Measurements from ENCODE around the gene CDK5R2. TPM values are rescaled to one million over a fixed set of nuclear protein-coding genes. Genes with fewer than 3 reads are reported as not detected.

Gene CDK5R2
- total RNA-seq, 1 donor from 2014 or later, result 46.1 TPM

DNA sequence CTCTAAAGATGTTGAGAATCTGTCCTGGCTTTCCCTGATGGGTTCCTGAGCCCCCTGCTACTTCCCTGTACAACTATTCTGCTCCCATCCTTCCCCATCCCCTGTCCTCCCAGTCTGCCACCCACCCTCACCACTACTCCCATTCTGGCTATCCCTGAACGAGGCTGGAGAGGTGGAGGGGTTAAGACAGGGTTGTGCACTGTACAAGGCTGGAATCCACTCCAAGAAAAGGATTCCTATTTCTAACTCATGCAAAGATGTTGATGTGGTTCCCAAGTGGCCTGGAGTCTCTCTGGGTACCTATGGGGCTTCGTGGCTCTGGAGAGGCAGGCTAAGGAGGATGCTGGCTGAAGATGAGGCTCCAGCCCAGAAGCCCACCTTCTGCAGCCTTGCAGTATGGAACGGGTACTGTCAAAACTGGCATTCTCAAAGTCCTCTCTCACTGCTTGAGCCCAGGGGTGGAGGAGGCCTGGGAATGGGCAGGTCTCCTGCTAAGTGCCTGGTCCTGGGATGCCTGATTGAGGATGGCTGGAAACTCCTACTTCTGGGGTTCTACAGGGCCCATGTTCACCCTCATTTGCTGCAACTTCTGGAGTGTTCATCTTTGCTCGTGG lies 26.8 kb downstream of the CDK5R2 start:
- TF ChIP-seq, protein P1, sequence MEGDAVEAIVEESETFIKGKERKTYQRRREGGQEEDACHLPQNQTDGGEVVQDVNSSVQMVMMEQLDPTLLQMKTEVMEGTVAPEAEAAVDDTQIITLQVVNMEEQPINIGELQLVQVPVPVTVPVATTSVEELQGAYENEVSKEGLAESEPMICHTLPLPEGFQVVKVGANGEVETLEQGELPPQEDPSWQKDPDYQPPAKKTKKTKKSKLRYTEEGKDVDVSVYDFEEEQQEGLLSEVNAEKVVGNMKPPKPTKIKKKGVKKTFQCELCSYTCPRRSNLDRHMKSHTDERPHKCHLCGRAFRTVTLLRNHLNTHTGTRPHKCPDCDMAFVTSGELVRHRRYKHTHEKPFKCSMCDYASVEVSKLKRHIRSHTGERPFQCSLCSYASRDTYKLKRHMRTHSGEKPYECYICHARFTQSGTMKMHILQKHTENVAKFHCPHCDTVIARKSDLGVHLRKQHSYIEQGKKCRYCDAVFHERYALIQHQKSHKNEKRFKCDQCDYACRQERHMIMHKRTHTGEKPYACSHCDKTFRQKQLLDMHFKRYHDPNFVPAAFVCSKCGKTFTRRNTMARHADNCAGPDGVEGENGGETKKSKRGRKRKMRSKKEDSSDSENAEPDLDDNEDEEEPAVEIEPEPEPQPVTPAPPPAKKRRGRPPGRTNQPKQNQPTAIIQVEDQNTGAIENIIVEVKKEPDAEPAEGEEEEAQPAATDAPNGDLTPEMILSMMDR (IDR thresholded peaks at IDR 0.05; ENCODE audit: partially characterized antibody, unreplicated experiment), result no peak
- Mint-ChIP-seq H3K4me1 (ENCODE audit: low read depth, unreplicated experiment) (peaks cover 3% of the 10 kb centered on the region), H3K36me3 (ENCODE audit: unreplicated experiment) (no peaks in the 10 kb centered on the region), H3K4me3 (ENCODE audit: unreplicated experiment) (peak overlapping the region; percentile 46), H3K27me3 (ENCODE audit: unreplicated experiment) (peaks cover 46% of the 10 kb centered on the region), H3K9me3 (ENCODE audit: unreplicated experiment) (peaks cover 4% of the 10 kb centered on the region), H3K27ac (ENCODE audit: unreplicated experiment) (no peak overlapping the region)
- DNase-seq, result no peak

DNA sequence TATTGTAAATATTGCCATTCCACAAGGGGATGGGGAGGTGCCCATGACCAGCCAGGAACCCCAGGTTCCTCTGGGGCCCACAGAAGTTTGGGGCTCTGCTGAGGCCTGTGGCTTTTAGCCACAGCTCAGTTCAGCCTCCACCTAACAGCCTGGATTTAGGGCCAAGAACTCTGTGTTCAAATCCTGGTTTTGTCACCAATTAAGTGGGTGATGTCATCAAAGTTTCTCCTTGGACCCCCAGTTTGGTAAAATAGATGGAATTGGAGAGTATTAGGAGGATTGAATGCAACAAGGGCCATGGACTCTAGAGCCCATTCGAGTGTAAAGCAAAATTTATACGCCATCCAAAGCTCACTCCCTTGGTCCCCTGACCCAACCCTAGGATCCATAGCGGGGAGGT lies 28.7 kb downstream of the CDK5R2 start:
- H3K27me3 Mint-ChIP-seq (ENCODE audit: unreplicated experiment), result peaks cover 54% of the 10 kb centered on the region
- no peaks in the 10 kb centered on the region for H3K36me3 Mint-ChIP-seq (ENCODE audit: unreplicated experiment)

DNA sequence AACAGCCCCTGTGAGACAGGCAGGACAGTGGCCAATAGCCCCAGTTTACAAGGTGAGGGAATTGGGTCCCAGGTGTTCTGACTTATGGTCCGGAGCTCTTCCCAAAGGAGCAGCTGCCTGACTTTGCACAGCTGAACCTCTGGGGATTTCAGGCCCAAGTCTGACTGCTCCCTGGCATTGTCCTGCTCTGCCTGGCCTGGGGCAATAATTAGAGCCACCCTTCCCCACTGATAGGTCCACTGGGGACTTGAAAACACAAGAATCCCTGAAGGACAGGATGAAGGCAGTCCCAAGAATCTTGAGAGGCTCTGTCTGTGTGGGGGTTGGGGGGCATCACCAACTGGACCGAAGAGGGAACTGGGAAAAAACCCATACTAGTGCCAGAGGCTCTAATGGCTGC lies 29.2 kb downstream of the CDK5R2 start:
- peaks cover 49% of the 10 kb centered on the region for H3K27me3 Mint-ChIP-seq (ENCODE audit: unreplicated experiment)
- H3K9me3 Mint-ChIP-seq (ENCODE audit: unreplicated experiment), result peaks cover 2% of the 10 kb centered on the region
- H3K4me3 Mint-ChIP-seq (ENCODE audit: unreplicated experiment), result no peak overlapping the region
- TF ChIP-seq, protein P1 (IDR thresholded peaks at IDR 0.05; ENCODE audit: partially characterized antibody, unreplicated experiment), result no peak
- DNase-seq, result no peak
- H3K4me1 Mint-ChIP-seq (ENCODE audit: low read depth, unreplicated experiment), result peaks cover 2% of the 10 kb centered on the region
- H3K36me3 Mint-ChIP-seq (ENCODE audit: unreplicated experiment), result no peaks in the 10 kb centered on the region
- H3K27ac Mint-ChIP-seq (ENCODE audit: unreplicated experiment), result no peak overlapping the region

More for the DNA sequence above, 28.7 kb downstream of the CDK5R2 start:
- Mint-ChIP-seq H3K4me1 (ENCODE audit: low read depth, unreplicated experiment) (peaks cover 2% of the 10 kb centered on the region), H3K4me3 (ENCODE audit: unreplicated experiment) (no peak overlapping the region), H3K9me3 (ENCODE audit: unreplicated experiment) (peaks cover 2% of the 10 kb centered on the region), H3K27ac (ENCODE audit: unreplicated experiment) (no peak overlapping the region)
- TF ChIP-seq, protein P1 (IDR thresholded peaks at IDR 0.05; ENCODE audit: partially characterized antibody, unreplicated experiment), result no peak
- DNase-seq, result no peak

DNA sequence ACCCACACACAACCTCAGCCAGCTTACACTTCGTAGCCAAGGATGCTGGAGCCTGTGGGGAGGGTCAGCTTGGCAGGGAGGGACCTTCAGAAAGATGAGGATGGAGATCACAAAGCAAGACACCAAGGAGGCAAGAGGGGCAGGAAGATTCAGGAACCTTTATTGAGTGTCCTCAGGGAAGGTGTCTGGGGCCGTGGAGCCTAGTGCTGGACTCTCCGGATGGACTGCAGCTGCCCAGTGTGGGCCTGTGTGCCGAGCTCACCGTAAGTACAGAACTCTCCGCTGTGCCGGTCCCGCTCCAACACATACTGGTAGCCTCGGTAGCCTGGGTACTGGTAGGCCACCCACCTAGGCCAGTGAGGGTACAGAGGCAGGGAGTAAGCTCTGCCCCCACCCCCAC lies 30.6 kb downstream of the CDK5R2 start:
- H3K27me3 Mint-ChIP-seq (ENCODE audit: unreplicated experiment), result peaks cover 48% of the 10 kb centered on the region
- DNase-seq, result no peak

DNA sequence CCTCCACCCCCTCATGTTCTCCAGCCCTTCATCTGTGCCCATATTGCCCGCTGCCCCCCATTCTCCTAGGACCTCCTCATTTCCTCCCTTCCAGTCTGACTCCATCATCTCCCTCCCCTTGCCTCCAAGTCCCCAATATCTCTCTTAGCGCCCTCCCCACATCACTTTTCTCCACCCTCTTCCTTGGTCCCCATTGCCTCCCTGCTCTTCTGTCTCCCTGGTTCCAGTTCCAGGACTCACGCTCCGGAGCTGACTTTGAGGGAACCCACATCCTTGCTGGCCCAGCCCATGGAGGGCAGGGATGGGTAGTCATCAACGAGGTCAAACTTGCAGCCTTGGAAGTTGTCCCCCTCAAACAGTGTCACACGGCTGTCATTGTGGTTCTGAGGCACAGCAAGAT lies 31.1 kb downstream of the CDK5R2 start:
- no peak for DNase-seq

More for the DNA sequence above, 30.6 kb downstream of the CDK5R2 start:
- TF ChIP-seq, protein P1 (IDR thresholded peaks at IDR 0.05; ENCODE audit: partially characterized antibody, unreplicated experiment), result no peak
- H3K27ac Mint-ChIP-seq (ENCODE audit: unreplicated experiment), result no peak overlapping the region
- H3K36me3 Mint-ChIP-seq (ENCODE audit: unreplicated experiment), result no peaks in the 10 kb centered on the region
- H3K4me3 Mint-ChIP-seq (ENCODE audit: unreplicated experiment), result no peak overlapping the region
- no peaks in the 10 kb centered on the region for H3K4me1 Mint-ChIP-seq (ENCODE audit: low read depth, unreplicated experiment)
- H3K9me3 Mint-ChIP-seq (ENCODE audit: unreplicated experiment), result peaks cover 4% of the 10 kb centered on the region

More for the DNA sequence above, 31.1 kb downstream of the CDK5R2 start:
- Mint-ChIP-seq H3K27me3 (ENCODE audit: unreplicated experiment) (peaks cover 52% of the 10 kb centered on the region), H3K36me3 (ENCODE audit: unreplicated experiment) (no peaks in the 10 kb centered on the region), H3K4me1 (ENCODE audit: low read depth, unreplicated experiment) (no peaks in the 10 kb centered on the region), H3K27ac (ENCODE audit: unreplicated experiment) (no peak overlapping the region), H3K4me3 (ENCODE audit: unreplicated experiment) (no peak overlapping the region), H3K9me3 (ENCODE audit: unreplicated experiment) (peaks cover 4% of the 10 kb centered on the region)
- TF ChIP-seq, protein P1 (IDR thresholded peaks at IDR 0.05; ENCODE audit: partially characterized antibody, unreplicated experiment), result no peak

Measured in glutamatergic neuron (in vitro differentiated cells).